GM12878 (cell line): Measurements from ENCODE around the gene TSSC4. TPM values are rescaled to one million over a fixed set of nuclear protein-coding genes. Genes with fewer than 3 reads are reported as not detected.

Experiments
- ATAC-seq: fragments of 200-7000 bp; cut with Tn5 transposase; 3 replicates; pipeline ENCODE4 v1.9.1; 2020; ENCODE audit warnings: mild to moderate bottlenecking, moderate library complexity
- BruUV-seq: library from RNA; stranded (reverse); fragments of 400-500 nt; replicated peaks from 2 replicates; lab custom pipeline; 2021; lab: Mats Ljungman, UMichigan
- CTCF ChIA-PET: fragments of 300-600 bp; sonication (Branson Sonifier 250); formaldehyde crosslinking; extraction: SDS; loops from one replicate; lab custom pipeline; 2021; ENCODE audit warnings: inconsistent platforms; lab: Yijun Ruan, JAX
- POLR2A ChIA-PET: fragments of 350-600 bp; formaldehyde crosslinking; extraction: SDS; loops from one replicate; lab custom pipeline; 2021; ENCODE audit warnings: inconsistent platforms; lab: Charles Lee
- RAD21 ChIA-PET: fragments of 300-600 bp; sonication (Branson Sonifier 250); formaldehyde crosslinking; loops from one replicate; lab custom pipeline; 2023; ENCODE audit warnings: antibody characterized with exemption; ENCODE audit not compliant: unreplicated experiment; lab: Charles Lee
- SMC1A ChIA-PET: fragments of 300-600 bp; sonication (Branson Sonifier 250); formaldehyde crosslinking; loops from one replicate; lab custom pipeline; 2023; ENCODE audit not compliant: unreplicated experiment, uncharacterized antibody; lab: Charles Lee
- DNase-seq: peaks from one replicate; pipeline ENCODE4 v3.0.0-alpha.2; 2011; ENCODE audit warnings: low read depth, low spot score
- FAIRE-seq: peaks from 3 replicates; lab custom pipeline; 2011; peaks lifted over from hg19 to GRCh38; lab: Jason Lieb, UNC
- H2AFZ ChIP-seq: 2 replicates; pipeline ENCODE4 v1.6.0; 2011; ENCODE audit warnings: low read depth, low read length, control low read depth; ENCODE audit not compliant: control insufficient read depth
- H3K27ac ChIP-seq: 2 replicates; pipeline ENCODE4 v1.5.1; 2011; ENCODE audit warnings: control low read depth; ENCODE audit not compliant: control insufficient read depth, insufficient read depth
- H3K27me3 ChIP-seq, 2 experiments: replicated peaks in 1 of 2; 2 replicates each; pipeline versions ENCODE4 v1.6.0 to v1.6.1; 2011; ENCODE audit warnings: low read length in 1 of 2; ENCODE audit not compliant: control insufficient read depth in 2 of 2, insufficient read depth in 2 of 2
- H3K36me3 ChIP-seq, 2 experiments: 2 replicates each; pipeline ENCODE4 v1.5.1; 2011; ENCODE audit warnings: low read length in 1 of 2; ENCODE audit not compliant: control insufficient read depth in 2 of 2, insufficient read depth in 2 of 2
- H3K4me1 ChIP-seq: 2 replicates; pipeline ENCODE4 v1.6.1; 2011; ENCODE audit warnings: mild to moderate bottlenecking, low read length, moderate library complexity, mixed read lengths; ENCODE audit not compliant: control insufficient read depth, insufficient read depth
- H3K4me2 ChIP-seq: 2 replicates; pipeline ENCODE4 v1.6.0; 2011; ENCODE audit warnings: control low read depth; ENCODE audit not compliant: control insufficient read depth, insufficient read depth
- H3K4me3 ChIP-seq: fragments of 200-600 bp; sonication (generic); 2 replicates; pipeline ENCODE4 v1.5.1; 2016
- H3K79me2 ChIP-seq: 2 replicates; pipeline ENCODE4 v1.6.0; 2011; ENCODE audit warnings: low read length; ENCODE audit not compliant: control insufficient read depth, insufficient read depth
- H3K9ac ChIP-seq: 2 replicates; pipeline ENCODE4 v1.8.0; 2011; ENCODE audit warnings: low read length, control low read depth, mixed read lengths; ENCODE audit not compliant: control insufficient read depth, insufficient read depth
- H3K9me3 ChIP-seq: replicated peaks from 3 replicates; pipeline ENCODE4 v1.5.1; 2011; ENCODE audit warnings: mild to moderate bottlenecking, low read length; ENCODE audit not compliant: control insufficient read depth, insufficient read depth
- H4K20me1 ChIP-seq: 2 replicates; pipeline ENCODE4 v1.6.0; 2011; ENCODE audit not compliant: control insufficient read depth, insufficient read depth
- EED ChIP-seq: sonication (generic); IDR thresholded peaks from 2 replicates; pipeline ENCODE4 v1.6.1; 2016; ENCODE audit warnings: antibody characterized with exemption, low read depth
- EP300 ChIP-seq, 2 experiments: fragments of 150-350 bp in 1 of 2; IDR thresholded peaks; 2 replicates each; pipeline ENCODE4 v1.6.1; 2011 to 2012; ENCODE audit warnings: low read depth in 2 of 2, low read length in 2 of 2, borderline replicate concordance in 1 of 2, improper control_type of control experiment in 1 of 2, inconsistent platforms in 1 of 2; ENCODE audit not compliant: control insufficient read depth in 1 of 2
- IKZF1 ChIP-seq: fragments of 450-650 bp; conservative IDR thresholded peaks from 2 replicates; pipeline ENCODE4 v1.6.1; 2017; ENCODE audit warnings: antibody characterized with exemption, mild to moderate bottlenecking
- IRF4 ChIP-seq: IDR thresholded peaks from 2 replicates; pipeline ENCODE4 v1.6.1; 2011; ENCODE audit warnings: low read depth, low read length
- KAT2A ChIP-seq: conservative IDR thresholded peaks from 2 replicates; pipeline ENCODE4 v1.6.1; 2011; ENCODE audit warnings: low read depth, low read length; ENCODE audit not compliant: control insufficient read depth
- MTA2 ChIP-seq: fragments of 450-650 bp; IDR thresholded peaks from 2 replicates; pipeline ENCODE4 v1.6.1; 2016; ENCODE audit warnings: low read depth, mild to moderate bottlenecking, moderate library complexity
- NRF1 ChIP-seq: conservative IDR thresholded peaks from 2 replicates; pipeline ENCODE4 v1.6.1; 2011; ENCODE audit warnings: mild to moderate bottlenecking, low read depth, low read length, improper control_type of control experiment
- POLR2A ChIP-seq: IDR thresholded peaks from 2 replicates; pipeline ENCODE4 v1.6.1; 2011; ENCODE audit warnings: low read depth, mild to moderate bottlenecking, low read length
- POLR2AphosphoS5 ChIP-seq: IDR thresholded peaks from 2 replicates; pipeline ENCODE4 v1.6.1; 2011; ENCODE audit warnings: mild to moderate bottlenecking, low read length, inconsistent platforms
- SRF ChIP-seq, 2 experiments: IDR thresholded peaks; 2 replicates each; pipeline ENCODE4 v1.6.1; 2011; ENCODE audit warnings: low read depth in 2 of 2, low read length in 2 of 2, mild to moderate bottlenecking in 1 of 2, moderate library complexity in 1 of 2
- WRNIP1 ChIP-seq: IDR thresholded peaks from 2 replicates; pipeline ENCODE4 v1.6.1; 2011; ENCODE audit warnings: low read depth, low read length, improper control_type of control experiment, borderline replicate concordance
- ZNF274 ChIP-seq: IDR thresholded peaks from one replicate; pipeline ENCODE4 v1.8.0; 2011; ENCODE audit not compliant: insufficient read length, insufficient read depth
- ZNF384 ChIP-seq: IDR thresholded peaks from 2 replicates; pipeline ENCODE4 v1.6.1; 2012; ENCODE audit warnings: low read depth, mild to moderate bottlenecking, low read length, improper control_type of control experiment, borderline replicate concordance
- ZNF622 ChIP-seq: fragments of 450-650 bp; IDR thresholded peaks from 2 replicates; pipeline ENCODE4 v1.6.1; 2017; ENCODE audit warnings: mild to moderate bottlenecking, inconsistent platforms
- WGBS: methylation state at CpG from one replicate; pipeline ENCODE4 v1.1.6; 2016; ENCODE audit warnings: low lambda C conversion rate; ENCODE audit not compliant: insufficient replicate concordance, insufficient coverage; ENCODE audit errors: missing lambda C conversion rate; 5-methylcytosine and 5-hydroxymethylcytosine counted together
- in situ Hi-C: fragments of 300-500 bp; cut with MboI; formaldehyde crosslinking; loops from 9 replicates; pipeline ENCODE4 v1.14.3; 2018; ENCODE audit warnings: mixed read lengths
- intact Hi-C: fragments of 100-400 bp; cut with micrococcal nuclease; formaldehyde crosslinking; loops from one replicate; pipeline ENCODE4 v1.14.2; 2022; ENCODE audit not compliant: unreplicated experiment
- polyA plus RNA-seq, 11 experiments: library from polyadenylated mRNA; depleted of rRNA in 4 of 11; unstranded in 6 of 11; stranded (reverse) in 5 of 11; fragments of >200 nt; fragmentation: Nextera tagmentation in 4 of 11; fragmentation: Illumina TruSeq in 1 of 11; extraction: Ambion mirVana in 4 of 11; extraction: Trizol in 1 of 11; gene quantifications; 1 replicate in 1 of 11; 2 replicates in 10 of 11; pipeline versions ENCODE4 v1.2.1 to v1.2.3, GENCODE V29; 2011 to 2016; ENCODE audit warnings: inconsistent platforms in 2 of 11, missing spikeins in 2 of 11, low read depth in 1 of 11
- total RNA-seq, 4 experiments: library from RNA; depleted of rRNA in 3 of 4; stranded (reverse); fragments of >200 nt in 3 of 4; fragmentation: Illumina TruSeq in 1 of 4; extraction: Trizol in 1 of 4; gene quantifications; 2 replicates each; pipeline versions ENCODE4 v1.2.1 to v1.2.3, GENCODE V29; 2013 to 2021
- TF ChIP-seq, protein P1 (sequence below): fragments of 450-650 bp; IDR thresholded peaks from 2 replicates; pipeline ENCODE4 v1.6.1; 2017; ENCODE audit warnings: mild to moderate bottlenecking, low read depth, inconsistent platforms; ENCODE audit not compliant: poor library complexity, severe bottlenecking
- TF ChIP-seq, protein P2 (sequence below): IDR thresholded peaks from 2 replicates; pipeline ENCODE4 v1.6.1; 2011; ENCODE audit warnings: low read depth, low read length, improper control_type of control experiment, borderline replicate concordance
- TF ChIP-seq, protein P3 (sequence below): IDR thresholded peaks from 2 replicates; pipeline ENCODE4 v1.6.1; 2011; ENCODE audit warnings: mild to moderate bottlenecking, low read depth, low read length, moderate library complexity; ENCODE audit not compliant: insufficient replicate concordance

Gene TSSC4
- total and polyA plus RNA-seq, 10 of the 15 experiments (the other 5 are each of a cell fraction or from before 2014, with no cell fraction given) = 0.69 to 70.1 (median 25.7) TPM

DNA sequence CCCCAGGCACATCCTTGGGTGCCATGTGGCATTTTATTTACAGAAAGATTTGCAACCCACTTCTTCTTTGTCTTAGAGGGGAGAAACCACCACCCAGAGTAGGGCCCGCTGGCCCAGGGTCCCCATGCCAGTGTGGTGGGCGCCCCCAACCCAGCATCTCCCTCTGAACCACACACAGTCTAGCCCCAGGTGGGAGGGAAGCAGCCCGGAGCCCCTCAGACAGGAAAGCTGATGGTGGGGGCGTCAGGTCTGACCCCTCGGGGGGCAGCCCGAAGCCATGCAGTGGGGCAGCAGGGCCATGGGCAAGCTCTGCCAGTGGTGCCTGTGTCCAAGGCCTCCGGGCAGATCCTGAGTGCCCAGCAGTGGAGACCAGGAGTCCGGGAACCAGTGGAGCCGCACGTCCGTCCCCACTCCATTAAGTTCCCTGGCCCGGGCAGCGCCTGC, 32.1 kb downstream of the TSSC4 start:
- FAIRE-seq = no peak
- WGBS = 51% methylated on average over 12 of the region's 13 CpGs
- no peaks in the 10 kb centered on the region for H3K79me2 ChIP-seq
- TF ChIP-seq IKZF1 = no peak
- TF ChIP-seq ZNF274 = no peak
- no peak for TF ChIP-seq SRF (IDR thresholded peaks at IDR 0.05; ENCODE audit: low read depth in 2 of 2, low read length in 2 of 2)
- no peak for TF ChIP-seq ZNF622
- no peak for TF ChIP-seq NRF1
- TF ChIP-seq EP300 (IDR thresholded peaks at IDR 0.05; ENCODE audit: borderline replicate concordance in 1 of 2, control insufficient read depth in 1 of 2, low read depth in 2 of 2, low read length in 2 of 2) = no peak
- no peak for TF ChIP-seq ZNF384
- TF ChIP-seq, protein P1, sequence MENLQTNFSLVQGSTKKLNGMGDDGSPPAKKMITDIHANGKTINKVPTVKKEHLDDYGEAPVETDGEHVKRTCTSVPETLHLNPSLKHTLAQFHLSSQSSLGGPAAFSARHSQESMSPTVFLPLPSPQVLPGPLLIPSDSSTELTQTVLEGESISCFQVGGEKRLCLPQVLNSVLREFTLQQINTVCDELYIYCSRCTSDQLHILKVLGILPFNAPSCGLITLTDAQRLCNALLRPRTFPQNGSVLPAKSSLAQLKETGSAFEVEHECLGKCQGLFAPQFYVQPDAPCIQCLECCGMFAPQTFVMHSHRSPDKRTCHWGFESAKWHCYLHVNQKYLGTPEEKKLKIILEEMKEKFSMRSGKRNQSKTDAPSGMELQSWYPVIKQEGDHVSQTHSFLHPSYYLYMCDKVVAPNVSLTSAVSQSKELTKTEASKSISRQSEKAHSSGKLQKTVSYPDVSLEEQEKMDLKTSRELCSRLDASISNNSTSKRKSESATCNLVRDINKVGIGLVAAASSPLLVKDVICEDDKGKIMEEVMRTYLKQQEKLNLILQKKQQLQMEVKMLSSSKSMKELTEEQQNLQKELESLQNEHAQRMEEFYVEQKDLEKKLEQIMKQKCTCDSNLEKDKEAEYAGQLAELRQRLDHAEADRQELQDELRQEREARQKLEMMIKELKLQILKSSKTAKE = no peak
- TF ChIP-seq IRF4 = no peak
- no peak for TF ChIP-seq POLR2AphosphoS5
- no peak for TF ChIP-seq POLR2A
- TF ChIP-seq WRNIP1 = no peak
- TF ChIP-seq EED = no peak
- TF ChIP-seq MTA2 = no peak
- TF ChIP-seq, protein P2, sequence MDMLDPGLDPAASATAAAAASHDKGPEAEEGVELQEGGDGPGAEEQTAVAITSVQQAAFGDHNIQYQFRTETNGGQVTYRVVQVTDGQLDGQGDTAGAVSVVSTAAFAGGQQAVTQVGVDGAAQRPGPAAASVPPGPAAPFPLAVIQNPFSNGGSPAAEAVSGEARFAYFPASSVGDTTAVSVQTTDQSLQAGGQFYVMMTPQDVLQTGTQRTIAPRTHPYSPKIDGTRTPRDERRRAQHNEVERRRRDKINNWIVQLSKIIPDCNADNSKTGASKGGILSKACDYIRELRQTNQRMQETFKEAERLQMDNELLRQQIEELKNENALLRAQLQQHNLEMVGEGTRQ = no peak
- TF ChIP-seq KAT2A = no peak
- TF ChIP-seq, protein P3, sequence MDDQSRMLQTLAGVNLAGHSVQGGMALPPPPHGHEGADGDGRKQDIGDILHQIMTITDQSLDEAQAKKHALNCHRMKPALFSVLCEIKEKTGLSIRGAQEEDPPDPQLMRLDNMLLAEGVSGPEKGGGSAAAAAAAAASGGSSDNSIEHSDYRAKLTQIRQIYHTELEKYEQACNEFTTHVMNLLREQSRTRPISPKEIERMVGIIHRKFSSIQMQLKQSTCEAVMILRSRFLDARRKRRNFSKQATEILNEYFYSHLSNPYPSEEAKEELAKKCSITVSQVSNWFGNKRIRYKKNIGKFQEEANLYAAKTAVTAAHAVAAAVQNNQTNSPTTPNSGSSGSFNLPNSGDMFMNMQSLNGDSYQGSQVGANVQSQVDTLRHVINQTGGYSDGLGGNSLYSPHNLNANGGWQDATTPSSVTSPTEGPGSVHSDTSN = no peak
- POLR2A ChIA-PET = no interaction called here
- no peak overlapping the region for H3K4me3 ChIP-seq
- H3K9me3 ChIP-seq = no peaks in the 10 kb centered on the region; the same call in 2 of the 3 replicates
- in situ Hi-C loops (no loop called here), intact Hi-C loops (no loop called here)
- BruUV-seq = no TSS peak
- RAD21 ChIA-PET = no interaction called here
- H3K27me3 ChIP-seq = no peaks in the 10 kb centered on the region
- H3K9ac ChIP-seq = no peak overlapping the region
- SMC1A ChIA-PET = no interaction called here
- H2AFZ ChIP-seq = no peak overlapping the region
- no peak for ATAC-seq
- H3K4me1 ChIP-seq = no peaks in the 10 kb centered on the region
- H3K27ac ChIP-seq = no peak overlapping the region
- no peaks in the 10 kb centered on the region for H4K20me1 ChIP-seq
- no peaks in the 10 kb centered on the region for H3K36me3 ChIP-seq
- no peak for DNase-seq
- CTCF ChIA-PET = interaction anchor here (1.5 kb wide), 1 partner anchor 13 kb away, joined by 3 read pairs; no protein-coding TSS in a partner anchor
- H3K4me2 ChIP-seq = no peak overlapping the region
